Naive thymus-derived CD8-positive, alpha-beta T cell (primary cell): ENCODE data around the gene DOCK6. TPM values are rescaled to one million over a fixed set of nuclear protein-coding genes. Genes with fewer than 3 reads are reported as not detected.

Experiments
- ATAC-seq, 2 donors: fragments of 150-1000 bp; cut with Tn5 transposase in 1 of 2; sonication (Bioruptor Pico), chemical (Tn5 transposase) in 1 of 2; 1 replicate in 1 of 2; 2 replicates in 1 of 2; pipeline ENCODE4 v1.10.0; 2021; ENCODE audit warnings: mild to moderate bottlenecking in 2 of 2, moderate library complexity in 2 of 2
- POLR2A ChIA-PET: fragments of 350-600 bp; sonication (Branson Sonifier 250); formaldehyde crosslinking; loops from one replicate; lab custom pipeline; 2021; ENCODE audit warnings: antibody characterized with exemption; lab: Charles Lee
- DNase-seq, 10 donors: peaks; one replicate each; pipeline versions ENCODE4 v3.0.0 to v3.0.0-alpha.2; 2020 to 2022
- H3K27ac Mint-ChIP-seq, 10 donors: one replicate each; pipeline ENCODE4 v1.8.0; 2020 to 2022; ENCODE audit warnings: mild to moderate bottlenecking in 10 of 10, mixed read lengths in 10 of 10, moderate library complexity in 4 of 10, inconsistent platforms in 1 of 10
- H3K27me3 Mint-ChIP-seq, 5 donors: one replicate each; pipeline ENCODE4 v1.8.0; 2021 to 2022; ENCODE audit warnings: mixed read lengths in 5 of 5
- H3K36me3 Mint-ChIP-seq, 3 donors: one replicate each; pipeline ENCODE4 v1.8.0; 2020 to 2022; ENCODE audit warnings: mixed read lengths in 3 of 3, mild to moderate bottlenecking in 2 of 3, inconsistent platforms in 1 of 3
- H3K4me1 Mint-ChIP-seq, 4 donors: one replicate each; pipeline ENCODE4 v1.8.0; 2021 to 2022; ENCODE audit warnings: mixed read lengths in 4 of 4
- H3K4me3 Mint-ChIP-seq, 10 donors: one replicate each; pipeline ENCODE4 v1.8.0; 2020 to 2022; ENCODE audit warnings: mild to moderate bottlenecking in 10 of 10, mixed read lengths in 10 of 10, moderate library complexity in 6 of 10, inconsistent platforms in 1 of 10
- H3K9me3 Mint-ChIP-seq, 9 donors: one replicate each; pipeline ENCODE4 v1.8.0; 2020 to 2022; ENCODE audit warnings: mixed read lengths in 9 of 9, mild to moderate bottlenecking in 3 of 9, inconsistent platforms in 1 of 9, moderate library complexity in 1 of 9
- polyA plus RNA-seq, 3 donors: library from polyadenylated mRNA; unstranded; fragments of 300-500 nt; fragmentation: Illumina TruSeq; gene quantifications; one replicate each; pipeline ENCODE4 v1.2.3, GENCODE V29; 2021
- total RNA-seq, 8 experiments: library from RNA in 2 of 8; stranded (reverse) in 2 of 8; gene quantifications; one replicate each; pipeline ENCODE4 v1.2.3 and lab custom pipeline; 2021 to 2026

The DOCK6 gene
- total and polyA plus RNA-seq, 5 experiments from 2014 or later = 0.16 to 0.34 TPM; not detected in 3

DNA sequence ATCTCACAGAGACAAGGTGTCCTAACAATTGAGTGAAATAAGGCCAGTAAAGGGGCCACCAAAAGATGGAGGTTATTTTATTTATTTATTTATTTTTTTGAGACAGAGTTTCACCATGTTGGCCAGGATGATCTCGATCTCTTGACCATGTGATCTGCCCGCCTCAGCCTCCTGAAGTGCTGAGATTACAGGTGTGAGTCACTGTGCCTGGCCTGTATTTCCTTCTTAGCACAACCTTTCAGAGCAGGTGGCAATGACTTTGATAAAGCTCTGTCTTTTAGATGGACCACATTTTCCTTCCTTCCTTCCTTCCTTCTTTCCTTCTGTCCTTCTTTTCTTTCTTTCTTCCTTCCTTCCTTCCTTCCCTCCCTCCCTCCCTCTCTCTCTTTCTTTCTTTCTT lies 11.0 kb upstream of the DOCK6 start:
- POLR2A ChIA-PET = no interaction called here
- H3K4me3 Mint-ChIP-seq = no peak overlapping the region
- ATAC-seq (no peak), DNase-seq (no peak)
- peak overlapping the region in 1 of 10 donors; percentile 67 for H3K27ac Mint-ChIP-seq
- H3K36me3 Mint-ChIP-seq = peaks cover 0 to 2% (median 0%) of the 10 kb centered on the region in 3 donors
- peaks cover 18 to 65% (median 32%) of the 10 kb centered on the region in 5 donors for H3K27me3 Mint-ChIP-seq
- H3K4me1 Mint-ChIP-seq = peaks cover 0 to 6% (median under 1%) of the 10 kb centered on the region in 4 donors
- H3K9me3 Mint-ChIP-seq = peaks cover 0 to 16% (median 0%) of the 10 kb centered on the region in 9 donors

DNA sequence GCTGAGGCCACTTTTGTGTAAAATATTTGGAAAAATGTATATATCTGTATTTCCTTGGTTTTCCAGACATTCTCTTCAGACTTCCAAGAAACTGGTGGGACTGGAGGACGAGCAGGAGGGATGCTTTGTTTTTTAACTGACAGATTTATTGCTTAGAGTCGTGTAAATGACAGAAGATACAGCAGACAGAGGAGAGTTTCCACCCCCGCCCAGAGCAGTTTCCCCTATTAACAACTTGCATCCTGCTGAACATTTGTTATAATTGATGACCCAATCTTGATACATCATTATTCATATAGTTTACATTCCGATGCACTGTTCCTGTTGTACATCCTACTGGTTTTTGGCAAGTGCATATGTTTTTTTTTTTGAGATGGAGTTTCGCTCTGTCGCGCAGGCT lies 7.1 kb upstream of the DOCK6 start:
- Mint-ChIP-seq H3K4me1 (peaks cover 0 to 6% (median 1%) of the 10 kb centered on the region in 4 donors), H3K27me3 (peaks cover 30 to 79% (median 50%) of the 10 kb centered on the region in 5 donors), H3K36me3 (peaks cover 0 to 8% (median 0%) of the 10 kb centered on the region in 3 donors), H3K4me3 (no peak overlapping the region), H3K27ac (no peak overlapping the region), H3K9me3 (peaks cover 0 to 2% (median 0%) of the 10 kb centered on the region in 9 donors)
- DNase-seq (no peak), ATAC-seq (no peak)
- POLR2A ChIA-PET = no interaction called here

DNA sequence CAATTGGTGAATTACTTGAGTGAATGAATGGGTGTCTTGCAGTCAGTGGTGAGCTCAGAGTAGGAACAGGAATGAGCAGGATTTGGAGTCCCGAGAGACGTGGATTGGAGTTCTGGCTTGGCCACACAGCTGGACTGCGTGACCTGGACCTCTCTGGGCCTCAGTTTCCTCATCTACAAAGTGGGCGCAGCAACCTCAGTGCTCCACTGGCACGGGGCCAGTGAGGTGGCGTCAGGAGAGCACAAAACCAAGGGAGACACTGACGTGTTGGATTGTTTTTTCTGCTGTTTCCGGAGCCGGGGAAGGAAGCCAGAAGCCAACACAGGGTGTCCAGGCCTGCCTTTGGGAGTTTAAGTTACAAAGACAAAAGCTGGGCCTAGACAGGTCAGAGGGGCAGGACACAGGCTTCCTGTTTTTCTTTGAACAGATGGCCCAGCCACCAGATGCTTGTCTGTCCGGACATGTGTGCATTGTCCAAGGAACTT lies 6.5 kb upstream of the DOCK6 start:
- H3K4me1 Mint-ChIP-seq = peaks cover 0 to 6% (median 1%) of the 10 kb centered on the region in 4 donors
- POLR2A ChIA-PET = no interaction called here
- DNase-seq (no peak), ATAC-seq (no peak)
- H3K4me3 Mint-ChIP-seq = no peak overlapping the region
- no peak overlapping the region for H3K27ac Mint-ChIP-seq
- peaks cover 0 to 8% (median 0%) of the 10 kb centered on the region in 3 donors for H3K36me3 Mint-ChIP-seq
- H3K9me3 Mint-ChIP-seq = peaks cover 0 to 2% (median 0%) of the 10 kb centered on the region in 9 donors
- peaks cover 33 to 79% (median 52%) of the 10 kb centered on the region in 5 donors for H3K27me3 Mint-ChIP-seq

DNA sequence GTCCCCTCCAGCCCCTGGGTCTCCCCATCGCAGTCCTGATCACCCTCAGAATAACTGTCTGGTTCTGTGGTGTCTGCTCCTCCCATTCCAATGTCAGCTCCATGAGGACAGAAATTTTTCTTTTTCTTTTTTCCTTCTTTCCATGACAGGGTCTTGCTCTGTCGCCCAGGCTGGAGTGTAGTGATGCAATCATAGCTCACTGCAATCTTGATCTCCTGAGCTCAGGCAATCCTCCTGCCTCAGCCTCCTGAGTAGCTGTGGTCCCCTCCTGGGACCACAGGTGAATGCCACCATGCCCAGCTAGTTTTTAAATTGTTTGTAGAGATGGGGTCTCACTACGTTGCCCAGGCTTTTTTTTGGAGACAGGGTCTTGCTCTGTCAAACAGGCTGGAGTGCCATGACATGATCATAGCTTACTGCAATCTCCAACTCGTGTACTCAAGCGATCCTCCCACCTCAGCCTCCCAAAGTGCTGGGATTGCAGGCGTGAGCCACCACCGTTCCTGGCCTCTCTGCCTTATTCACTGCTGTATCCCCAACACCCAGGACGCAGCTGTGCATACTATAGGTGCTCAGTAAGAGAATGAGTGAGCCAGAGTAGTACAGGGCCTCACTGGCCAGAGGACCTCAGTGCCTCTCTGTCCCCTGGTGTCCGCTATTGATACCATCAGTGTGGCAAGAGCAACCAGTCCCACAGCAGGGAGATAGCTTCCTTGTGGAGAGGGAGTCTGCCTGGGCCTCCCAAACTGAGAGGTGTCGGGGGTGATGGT lies 5.2 kb upstream of the DOCK6 start:
- ATAC-seq (no peak), DNase-seq (no peak)
- H3K27ac Mint-ChIP-seq = peak overlapping the region in 1 of 10 donors; percentile 34
- H3K36me3 Mint-ChIP-seq = peaks cover 0 to 8% (median 0%) of the 10 kb centered on the region in 3 donors
- H3K9me3 Mint-ChIP-seq = peaks cover 0 to 2% (median 0%) of the 10 kb centered on the region in 9 donors
- POLR2A ChIA-PET = no interaction called here
- no peak overlapping the region for H3K4me3 Mint-ChIP-seq
- peaks cover 31 to 79% (median 52%) of the 10 kb centered on the region in 5 donors for H3K27me3 Mint-ChIP-seq
- H3K4me1 Mint-ChIP-seq = peaks cover 3 to 6% (median 5%) of the 10 kb centered on the region in 4 donors

DNA sequence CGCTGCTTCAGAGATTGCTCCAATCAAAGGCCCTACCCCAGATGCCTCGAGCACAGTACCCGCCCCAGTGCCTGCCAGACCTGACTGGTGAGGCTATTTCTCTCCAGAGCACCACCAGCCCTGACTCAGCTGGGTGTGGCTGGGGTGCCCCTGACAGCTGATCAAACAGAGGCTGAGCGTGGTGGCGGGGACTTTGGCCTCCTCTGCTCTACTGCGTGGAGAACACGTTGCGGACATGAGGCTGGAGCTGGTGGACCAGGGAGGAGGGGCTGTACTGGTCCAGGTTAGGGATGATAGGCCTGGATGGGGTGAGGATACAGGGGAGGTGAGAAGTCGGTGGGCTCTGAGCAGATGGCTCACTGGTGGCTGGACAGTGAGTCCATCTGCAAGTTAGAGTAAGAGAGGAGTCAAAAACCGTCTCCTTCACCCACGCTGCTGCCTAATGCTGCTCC lies 3.5 kb upstream of the DOCK6 start:
- peaks cover 36 to 79% (median 54%) of the 10 kb centered on the region in 5 donors for H3K27me3 Mint-ChIP-seq

DNA sequence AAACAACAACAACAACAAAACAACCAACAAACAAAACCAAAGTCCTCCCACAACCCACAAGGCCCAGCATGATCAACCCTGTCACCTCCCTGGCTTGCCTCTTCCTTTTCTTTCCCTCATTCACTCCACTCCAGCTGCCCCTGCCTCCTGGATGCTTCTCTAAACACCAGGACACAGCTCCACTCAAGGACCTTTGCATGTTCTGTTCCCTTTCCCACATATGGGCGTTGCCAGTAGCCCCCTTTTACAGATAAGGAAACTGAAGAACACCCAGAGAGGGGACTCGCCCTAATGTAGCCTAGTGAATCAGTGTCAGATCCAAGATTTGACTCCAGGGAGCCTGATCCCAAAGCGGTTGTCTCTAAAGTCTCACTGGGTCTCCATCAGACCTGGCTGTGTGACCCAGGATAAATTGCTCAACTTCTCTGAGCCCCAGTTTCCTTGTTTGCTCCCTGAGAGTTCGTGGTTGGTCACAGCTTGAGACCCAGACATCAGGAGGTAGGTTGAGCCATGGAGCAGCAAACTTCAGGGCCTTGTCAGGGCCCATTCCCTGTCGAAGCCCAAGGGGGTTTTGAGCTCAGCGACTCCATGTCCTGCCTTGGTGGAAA lies 3.0 kb upstream of the DOCK6 start:
- Mint-ChIP-seq H3K27ac (peak overlapping the region in 1 of 10 donors; percentile 32), H3K9me3 (peaks cover 0 to 2% (median 0%) of the 10 kb centered on the region in 9 donors), H3K36me3 (peaks cover 0 to 8% (median 0%) of the 10 kb centered on the region in 3 donors), H3K4me1 (peaks cover 3 to 9% (median 7%) of the 10 kb centered on the region in 4 donors), H3K27me3 (peaks cover 37 to 81% (median 54%) of the 10 kb centered on the region in 5 donors), H3K4me3 (peak overlapping the region in 1 of 10 donors; percentile 1)
- ATAC-seq = no peak
- POLR2A ChIA-PET = interaction anchor here (0.6 kb wide), 1 partner anchor 17 kb away, joined by 3 read pairs; no protein-coding TSS in a partner anchor
- no peak for DNase-seq

More for the DNA sequence above, 3.5 kb upstream of the DOCK6 start:
- Mint-ChIP-seq H3K9me3 (peaks cover 0 to 2% (median 0%) of the 10 kb centered on the region in 9 donors), H3K4me1 (peaks cover 3 to 8% (median 7%) of the 10 kb centered on the region in 4 donors), H3K36me3 (peaks cover 0 to 8% (median 0%) of the 10 kb centered on the region in 3 donors), H3K27ac (no peak overlapping the region), H3K4me3 (peak overlapping the region in 1 of 10 donors; percentile 84)
- ATAC-seq = no peak
- POLR2A ChIA-PET = interaction anchor here (0.6 to 0.7 kb wide), 2 partner anchors 18 to 382 kb away, joined by 3 to 5 read pairs; no protein-coding TSS in a partner anchor
- DNase-seq = no peak

DNA sequence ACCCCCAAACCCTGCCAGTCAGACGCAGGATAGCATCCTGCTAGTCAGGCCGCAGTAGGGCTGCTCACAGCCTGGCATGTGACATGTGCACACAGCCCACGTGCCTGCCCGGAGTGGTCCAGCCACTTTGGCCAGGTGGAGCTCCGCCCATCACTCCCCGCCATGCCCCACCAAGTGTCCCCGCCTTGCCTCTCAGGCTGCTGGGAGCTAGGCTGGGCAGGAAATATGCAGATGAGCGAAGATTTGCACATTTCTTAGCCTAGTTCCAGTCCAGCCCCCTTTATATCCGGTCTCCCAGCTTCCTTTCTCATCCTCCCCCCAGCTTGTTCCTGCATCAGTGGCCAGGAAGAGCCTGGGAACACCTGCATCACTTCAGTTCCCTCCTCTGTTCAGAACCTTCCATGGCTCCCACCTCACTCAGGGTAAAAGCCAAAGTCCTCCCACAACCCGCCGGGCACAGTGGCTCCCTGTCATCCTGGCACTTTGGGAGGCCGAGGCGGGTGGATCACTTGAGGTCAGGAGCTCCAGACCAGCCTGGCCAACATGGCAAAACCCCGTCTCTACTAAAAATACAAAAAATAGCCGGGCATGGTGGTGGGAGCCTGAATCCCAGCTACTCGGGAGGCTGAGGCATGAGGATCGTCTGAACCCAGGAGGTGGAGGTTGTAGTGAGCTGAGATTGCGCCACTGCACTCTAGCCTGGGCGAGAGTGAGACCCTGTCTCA lies 2.3 kb upstream of the DOCK6 start:
- Mint-ChIP-seq H3K4me1 (peaks cover 3 to 9% (median 7%) of the 10 kb centered on the region in 4 donors), H3K27ac (peak overlapping the region in 1 of 10 donors; percentile 32), H3K4me3 (peak overlapping the region in 3 of 10 donors; percentile 1 to 58 (median 4)), H3K27me3 (peaks cover 40 to 82% (median 56%) of the 10 kb centered on the region in 5 donors), H3K36me3 (peaks cover 0 to 10% (median 0%) of the 10 kb centered on the region in 3 donors), H3K9me3 (peaks cover 0 to 2% (median 0%) of the 10 kb centered on the region in 9 donors)
- DNase-seq (no peak), ATAC-seq (no peak)
- POLR2A ChIA-PET = interaction anchor here (0.6 kb wide), 1 partner anchor 17 kb away, joined by 3 read pairs; no protein-coding TSS in a partner anchor

DNA sequence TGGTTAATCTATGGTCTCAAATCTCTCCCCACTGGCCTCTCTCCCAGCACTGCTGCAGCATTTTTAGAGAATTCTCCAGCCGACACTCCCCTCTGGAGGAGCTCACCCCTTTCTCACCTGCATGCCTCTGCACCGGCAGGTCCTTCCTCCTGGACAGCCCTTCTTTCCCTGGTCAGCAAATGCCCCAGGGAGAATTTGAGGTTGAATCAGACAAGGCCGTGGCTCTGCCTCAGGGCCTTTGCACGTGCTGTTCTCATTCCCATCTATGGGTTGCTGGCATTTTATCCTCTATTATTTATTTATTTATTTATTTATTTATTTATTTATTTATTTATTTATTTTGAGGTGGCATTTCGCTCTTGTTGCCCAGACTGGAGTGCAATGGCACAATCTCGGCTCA lies 1.4 kb upstream of the DOCK6 start:
- Mint-ChIP-seq H3K4me3 (peak overlapping the region in 6 of 10 donors; percentile 14 to 74 (median 48)), H3K36me3 (peaks cover 0 to 10% (median 0%) of the 10 kb centered on the region in 3 donors), H3K27me3 (peaks cover 33 to 78% (median 50%) of the 10 kb centered on the region in 5 donors), H3K4me1 (peaks cover 2 to 9% (median 6%) of the 10 kb centered on the region in 4 donors), H3K27ac (peak overlapping the region in 1 of 10 donors; percentile 18), H3K9me3 (peaks cover 0 to 2% (median 0%) of the 10 kb centered on the region in 9 donors)
- ATAC-seq (no peak), DNase-seq (no peak)
- POLR2A ChIA-PET = no interaction called here

DNA sequence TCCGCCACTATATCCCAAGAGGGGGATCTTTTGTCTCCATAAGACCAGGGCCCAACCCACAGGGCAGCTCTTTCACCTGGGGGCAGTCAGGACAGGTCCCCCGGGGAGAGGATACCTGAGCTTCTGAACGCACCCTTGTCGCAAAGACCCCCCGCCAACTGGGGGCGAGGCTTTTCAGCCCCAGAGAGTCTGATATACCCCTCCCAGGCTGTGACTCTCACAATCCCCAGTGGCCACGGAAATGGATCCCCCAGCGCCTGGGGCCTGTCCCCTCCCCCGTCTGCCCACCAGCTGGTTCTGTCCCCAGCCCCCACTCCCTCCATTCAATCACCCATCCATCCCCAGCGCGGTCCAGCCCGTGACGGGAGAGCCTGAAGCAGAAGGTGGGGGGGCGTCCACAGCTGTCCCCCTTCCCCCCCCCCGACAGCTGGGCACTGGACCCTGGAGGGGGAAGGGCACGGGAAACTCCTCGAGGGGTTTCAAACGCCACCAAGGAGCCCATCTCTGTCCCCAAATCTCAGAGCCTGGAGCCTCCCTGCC lies 823 bp downstream of the DOCK6 start:
- ATAC-seq (no peak), DNase-seq (no peak)
- POLR2A ChIA-PET = interaction anchor here (0.7 kb wide), 1 partner anchor 18 kb away, joined by 3 read pairs; no protein-coding TSS in a partner anchor
- Mint-ChIP-seq H3K4me3 (peak overlapping the region; percentile 36 to 77 (median 67)), H3K27me3 (peaks cover 18 to 59% (median 29%) of the 10 kb centered on the region in 5 donors), H3K36me3 (peaks cover 0 to 12% (median 0%) of the 10 kb centered on the region in 3 donors), H3K9me3 (peaks cover 0 to 2% (median 0%) of the 10 kb centered on the region in 9 donors), H3K27ac (no peak overlapping the region), H3K4me1 (peaks cover 0 to 9% (median 4%) of the 10 kb centered on the region in 4 donors)

DNA sequence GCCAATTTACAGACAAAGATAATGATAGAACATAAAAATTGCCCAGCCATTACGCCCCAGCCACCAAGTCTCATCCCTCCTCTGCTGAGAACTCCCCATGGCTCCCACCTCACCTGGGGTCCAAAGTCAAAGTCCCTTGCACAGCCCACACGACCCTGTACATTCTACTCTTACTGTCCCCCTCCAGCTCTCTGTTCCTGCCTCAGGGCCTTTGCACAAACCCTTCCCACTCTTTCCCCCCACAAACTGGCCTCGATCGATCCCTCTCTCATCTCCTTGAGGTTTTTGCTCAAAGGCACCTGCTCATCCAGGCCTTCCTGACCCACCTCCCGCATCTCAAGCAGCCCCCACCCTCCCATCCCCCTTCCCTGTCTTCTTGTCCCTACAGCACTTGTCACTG lies 1.3 kb downstream of the DOCK6 start:
- no peak for DNase-seq
- Mint-ChIP-seq H3K27me3 (peaks cover 17 to 53% (median 24%) of the 10 kb centered on the region in 5 donors), H3K9me3 (peaks cover 0 to 2% (median 0%) of the 10 kb centered on the region in 9 donors), H3K27ac (peak overlapping the region in 1 of 10 donors; percentile 48), H3K4me3 (peak overlapping the region; percentile 14 to 84 (median 66)), H3K4me1 (peaks cover 0 to 9% (median 4%) of the 10 kb centered on the region in 4 donors), H3K36me3 (peaks cover 0 to 9% (median 0%) of the 10 kb centered on the region in 3 donors)
- no peak for ATAC-seq
- POLR2A ChIA-PET = interaction anchor here (0.7 kb wide), 2 partner anchors 19 to 471 kb away, joined by 3 read pairs; no protein-coding TSS in a partner anchor

DNA sequence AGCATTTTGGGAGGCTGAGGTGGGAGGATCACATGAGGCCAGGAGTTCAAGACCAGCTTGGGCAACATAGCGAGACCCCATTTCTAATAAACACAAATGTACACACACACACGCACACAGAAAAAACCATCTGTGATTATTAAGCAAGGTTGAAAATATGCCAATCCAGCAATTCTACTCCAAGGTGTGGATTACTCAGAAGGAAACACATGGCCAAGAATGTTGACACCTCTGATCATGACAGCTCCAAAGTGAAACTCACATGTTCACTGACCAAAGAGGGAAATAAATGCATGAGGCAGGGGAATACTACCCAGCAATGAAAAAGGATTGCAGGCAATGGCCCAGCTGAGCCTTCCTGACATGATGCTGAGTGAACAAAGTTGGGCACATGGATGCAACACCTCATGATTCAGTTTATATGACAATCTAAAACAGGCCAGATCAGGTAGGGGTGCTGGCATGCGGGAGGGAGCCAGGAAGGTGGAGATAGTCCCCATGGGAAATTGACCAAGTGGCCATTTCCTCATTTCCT lies 4.4 kb downstream of the DOCK6 start:
- POLR2A ChIA-PET = interaction anchor here (0.7 kb wide), 1 partner anchor 266 kb away, joined by 3 read pairs; no protein-coding TSS in a partner anchor
- no peak for ATAC-seq
- peaks cover 0 to 2% (median 0%) of the 10 kb centered on the region in 9 donors for H3K9me3 Mint-ChIP-seq
- no peak for DNase-seq
- H3K27me3 Mint-ChIP-seq = peaks cover 8 to 26% (median 12%) of the 10 kb centered on the region in 5 donors
- H3K36me3 Mint-ChIP-seq = peaks cover 0 to 4% (median 0%) of the 10 kb centered on the region in 3 donors
- H3K4me1 Mint-ChIP-seq = peaks cover 0 to 6% (median 3%) of the 10 kb centered on the region in 4 donors
- no peak overlapping the region for H3K27ac Mint-ChIP-seq
- H3K4me3 Mint-ChIP-seq = no peak overlapping the region
